D721Med (cell line): ENCODE data around the gene GNAT1.

Experiments used
- DNase-seq: peaks from one replicate; pipeline ENCODE4 v3.0.0; 2011; ENCODE audit warnings: low spot score; ENCODE audit not compliant: insufficient read length
- FAIRE-seq: peaks from 2 replicates; lab custom pipeline; 2011; peaks lifted over from hg19 to GRCh38; lab: Jason Lieb, UNC
- CTCF ChIP-seq: IDR thresholded peaks from 2 replicates; pipeline ENCODE4 v1.5.1; 2012; ENCODE audit warnings: mild to moderate bottlenecking, control low read depth; ENCODE audit not compliant: insufficient read depth; ENCODE audit errors: missing control alignments

The GNAT1 gene

GRCh38 chr3:50190936-50191660, at the start of gene GNAT1:
Gene GNAT1, plus strand, starts transcription at chr3:50191610. Its CDS starts 116 bp downstream, at chr3:50191726.
- FAIRE-seq (no peak), DNase-seq (no peak)
- TF ChIP-seq CTCF, result no peak

GRCh38 chr3:50146316-50146901, 45.0 kb upstream of the GNAT1 start:
- DNase-seq (peak; percentile 79), FAIRE-seq (peak; percentile 77)
- peak; percentile 28 for TF ChIP-seq CTCF

GRCh38 chr3:50147016-50147415, 44.4 kb upstream of the GNAT1 start:
- no peak for TF ChIP-seq CTCF
- no peak for FAIRE-seq
- no peak for DNase-seq

- no peak for DNase-seq
- FAIRE-seq, result no peak
- TF ChIP-seq CTCF, result no peak
Observed at GRCh38 chr3:50147447-50147846, 44.0 kb upstream of the GNAT1 start.

GRCh38 chr3:50147861-50148260, 43.5 kb upstream of the GNAT1 start:
- FAIRE-seq (no peak), DNase-seq (no peak)
- TF ChIP-seq CTCF, result no peak

GRCh38 chr3:50150404-50150750, 41.0 kb upstream of the GNAT1 start:
- TF ChIP-seq CTCF, result no peak
- no peak for FAIRE-seq
- no peak for DNase-seq
